H9 (cell line): Measurements from ENCODE around the gene PLCH1. TPM values are rescaled to one million over a fixed set of nuclear protein-coding genes. Genes with fewer than 3 reads are reported as not detected.

Experiments used
- DNase-seq: peaks from one replicate; pipeline ENCODE4 v3.0.0-alpha.2; 2017
- H2AFZ ChIP-seq: one replicate; pipeline ENCODE4 v1.6.1; 2013; ENCODE audit warnings: mild to moderate bottlenecking, low read length, control low read depth, moderate library complexity
- H2AK5ac ChIP-seq: 2 replicates; pipeline ENCODE4 v1.6.1; 2013; ENCODE audit warnings: low read length, control low read depth, mixed read lengths; ENCODE audit not compliant: insufficient read length
- H2BK120ac ChIP-seq: one replicate; pipeline ENCODE4 v1.6.1; 2013; ENCODE audit warnings: low read depth, mild to moderate bottlenecking, low read length, control low read depth, inconsistent platforms; ENCODE audit not compliant: poor library complexity, severe bottlenecking
- H2BK12ac ChIP-seq: 2 replicates; pipeline ENCODE4 v1.6.1; 2013; ENCODE audit warnings: low read length, control low read depth, mixed read lengths, low read depth; ENCODE audit not compliant: insufficient read length
- H2BK15ac ChIP-seq: 2 replicates; pipeline ENCODE4 v1.6.1; 2013; ENCODE audit warnings: low read depth, low read length, control low read depth
- H2BK20ac ChIP-seq: one replicate; pipeline ENCODE4 v1.6.1; 2013; ENCODE audit warnings: low read depth, mild to moderate bottlenecking, low read length, control low read depth, inconsistent platforms; ENCODE audit not compliant: poor library complexity, severe bottlenecking
- H2BK5ac ChIP-seq: 2 replicates; pipeline ENCODE4 v1.6.1; 2013; ENCODE audit warnings: low read length, control low read depth, mixed read lengths; ENCODE audit not compliant: insufficient read length
- H3K14ac ChIP-seq: 2 replicates; pipeline ENCODE4 v1.6.1; 2013; ENCODE audit warnings: low read length, control low read depth; ENCODE audit not compliant: insufficient read depth
- H3K18ac ChIP-seq: 2 replicates; pipeline ENCODE4 v1.6.1; 2013; ENCODE audit warnings: low read depth, mild to moderate bottlenecking, mixed read lengths, low read length, control low read depth; ENCODE audit not compliant: insufficient read length
- H3K23ac ChIP-seq: 2 replicates; pipeline ENCODE4 v1.6.1; 2013; ENCODE audit warnings: low read length, control low read depth, mixed read lengths, low read depth; ENCODE audit not compliant: insufficient read length
- H3K23me2 ChIP-seq: 2 replicates; pipeline ENCODE4 v1.6.1; 2013; ENCODE audit warnings: low read depth, mild to moderate bottlenecking, mixed read lengths, low read length, control low read depth; ENCODE audit not compliant: insufficient read length, poor library complexity, severe bottlenecking
- H3K27ac ChIP-seq: 2 replicates; pipeline ENCODE4 v1.5.1; 2013; ENCODE audit warnings: low read length, control low read depth, mixed read lengths, low read depth; ENCODE audit not compliant: insufficient read length
- H3K27me3 ChIP-seq: 2 replicates; pipeline ENCODE4 v1.6.1; 2013; ENCODE audit warnings: low read length, control low read depth, inconsistent platforms; ENCODE audit not compliant: insufficient read depth
- H3K4ac ChIP-seq: 2 replicates; pipeline ENCODE4 v1.6.1; 2013; ENCODE audit warnings: low read depth, mild to moderate bottlenecking, control low read depth, inconsistent platforms, low read length, moderate library complexity
- H3K4me1 ChIP-seq: 2 replicates; pipeline ENCODE4 v1.6.1; 2013; ENCODE audit warnings: low read length, control low read depth, inconsistent platforms; ENCODE audit not compliant: insufficient read depth
- H3K4me2 ChIP-seq: 2 replicates; pipeline ENCODE4 v1.6.1; 2013; ENCODE audit warnings: low read length, control low read depth, mixed read lengths; ENCODE audit not compliant: insufficient read length, insufficient read depth
- H3K56ac ChIP-seq: 2 replicates; pipeline ENCODE4 v1.6.1; 2013; ENCODE audit warnings: low read depth, mild to moderate bottlenecking, mixed read lengths, low read length, control low read depth; ENCODE audit not compliant: insufficient read length
- H3K79me1 ChIP-seq: 2 replicates; pipeline ENCODE4 v1.6.1; 2013; ENCODE audit warnings: low read depth, mild to moderate bottlenecking, moderate library complexity, low read length, control low read depth, inconsistent platforms; ENCODE audit not compliant: insufficient read depth, poor library complexity, severe bottlenecking
- H3K79me2 ChIP-seq: 2 replicates; pipeline ENCODE4 v1.6.1; 2013; ENCODE audit warnings: low read length, control low read depth, inconsistent platforms; ENCODE audit not compliant: insufficient read depth
- H3K9ac ChIP-seq: 2 replicates; pipeline ENCODE4 v1.6.1; 2013; ENCODE audit warnings: low read length, control low read depth, mixed read lengths; ENCODE audit not compliant: insufficient read length; ENCODE audit errors: extremely low read depth
- H3K9me3 ChIP-seq: one replicate; pipeline ENCODE4 v1.6.1; 2013; ENCODE audit warnings: low read depth, low read length, inconsistent platforms; ENCODE audit not compliant: control insufficient read depth
- H3T11ph ChIP-seq: one replicate; pipeline ENCODE4 v1.6.1; 2013; ENCODE audit warnings: mild to moderate bottlenecking, low read length, control low read depth, inconsistent platforms
- H4K20me1 ChIP-seq: one replicate; pipeline ENCODE4 v1.6.1; 2013; ENCODE audit not compliant: control insufficient read depth, insufficient read length, insufficient read depth
- H4K5ac ChIP-seq: 2 replicates; pipeline ENCODE4 v1.6.1; 2013; ENCODE audit warnings: low read depth, mild to moderate bottlenecking, mixed read lengths, low read length, control low read depth; ENCODE audit not compliant: insufficient read length
- H4K8ac ChIP-seq: replicated peaks from 2 replicates; pipeline ENCODE4 v1.6.1; 2013; ENCODE audit warnings: low read length, control low read depth, mixed read lengths, low read depth; ENCODE audit not compliant: insufficient read length
- H4K91ac ChIP-seq: 2 replicates; pipeline ENCODE4 v1.6.1; 2013; ENCODE audit warnings: low read depth, mild to moderate bottlenecking, moderate library complexity, mixed read lengths, low read length, control low read depth; ENCODE audit not compliant: insufficient read length
- H3K27ac Mint-ChIP-seq, 3 experiments: 2 replicates in 2 of 3; 3 replicates in 1 of 3; pipeline ENCODE4 v1.8.0; 2020 to 2021; ENCODE audit warnings: mixed read lengths in 3 of 3, mild to moderate bottlenecking in 1 of 3, moderate library complexity in 1 of 3
- H3K27me3 Mint-ChIP-seq: 2 replicates; pipeline ENCODE4 v1.8.0; 2021; ENCODE audit warnings: low read depth, mild to moderate bottlenecking, moderate library complexity, mixed read lengths
- H3K36me3 Mint-ChIP-seq, 3 experiments: 2 replicates in 2 of 3; 3 replicates in 1 of 3; pipeline ENCODE4 v1.8.0; 2020 to 2021; ENCODE audit warnings: low read depth in 3 of 3, mixed read lengths in 3 of 3; ENCODE audit not compliant: insufficient read depth in 1 of 3
- H3K4me1 Mint-ChIP-seq, 2 experiments: 2 replicates each; pipeline ENCODE4 v1.8.0; 2020; ENCODE audit warnings: mixed read lengths in 2 of 2
- H3K4me3 Mint-ChIP-seq, 2 experiments: 2 replicates in 1 of 2; 3 replicates in 1 of 2; pipeline ENCODE4 v1.8.0; 2020 to 2021; ENCODE audit warnings: mild to moderate bottlenecking in 2 of 2, mixed read lengths in 2 of 2, moderate library complexity in 1 of 2
- H3K9me3 Mint-ChIP-seq, 2 experiments: 2 replicates in 1 of 2; 3 replicates in 1 of 2; pipeline ENCODE4 v1.8.0; 2020; ENCODE audit warnings: mild to moderate bottlenecking in 2 of 2, mixed read lengths in 2 of 2, moderate library complexity in 1 of 2
- CTCF ChIP-seq: fragments of 200-600 bp; sonication (generic); conservative IDR thresholded peaks from 3 replicates; pipeline ENCODE4 v1.8.0; 2021; ENCODE audit warnings: antibody characterized with exemption, mild to moderate bottlenecking
- WGBS: extraction: QIAGEN DNeasy Blood & Tissue Kit; methylation state at CpG from one replicate; pipeline ENCODE4 v1.1.7; 2013; ENCODE audit warnings: missing lambda C conversion rate, low lambda C conversion rate, mixed read lengths; ENCODE audit not compliant: insufficient read length; ENCODE audit errors: extremely low coverage; 5-methylcytosine and 5-hydroxymethylcytosine counted together
- total RNA-seq: library from RNA; stranded (reverse); gene quantifications from 2 replicates; pipeline ENCODE4 v1.2.1, GENCODE V29; 2021

The PLCH1 gene
- total RNA-seq, 1 experiment from 2014 or later, result 19.0 TPM

DNA sequence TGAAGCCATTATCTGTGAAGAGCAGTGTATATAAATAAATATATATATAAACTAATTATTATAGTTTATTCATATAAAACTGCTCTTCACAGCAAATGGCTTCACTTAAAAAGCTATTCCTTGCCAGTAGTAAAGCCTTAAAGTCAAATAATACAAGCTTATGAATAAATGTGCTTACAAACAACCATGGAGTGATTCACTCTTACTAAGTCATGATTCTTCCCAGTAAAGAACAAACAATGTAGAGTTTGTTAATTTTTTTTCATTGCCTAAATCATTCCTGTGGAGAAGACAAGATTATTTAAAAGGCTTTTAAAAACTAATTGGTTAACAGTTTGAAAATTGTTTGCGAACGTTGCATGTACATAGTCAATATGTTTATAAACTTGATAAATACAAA, 140.7 kb downstream of the PLCH1 start:
- Mint-ChIP-seq H3K4me3 (no peak overlapping the region), H3K36me3 (peaks cover 0 to 1% (median 0%) of the 10 kb centered on the region in 3 experiments; a peak in 2 of 7 replicates), H3K4me1 (peaks cover 31 to 42% of the 10 kb centered on the region in 2 experiments), H3K27me3 (no peaks in the 10 kb centered on the region), H3K27ac (no peak overlapping the region), H3K9me3 (no peaks in the 10 kb centered on the region)
- Histone ChIP-seq H3K14ac (no peak overlapping the region), H3K27ac (no peak overlapping the region), H4K8ac (no peak overlapping the region), H4K91ac (no peak overlapping the region), H2BK15ac (no peak overlapping the region), H3K18ac (no peak overlapping the region), H2BK120ac (no peak overlapping the region), H3K79me1 (no peaks in the 10 kb centered on the region), H3T11ph (no peak overlapping the region), H3K4me1 (no peaks in the 10 kb centered on the region), H3K23me2 (no peaks in the 10 kb centered on the region), H3K79me2 (0 out of 2 replicates have a peak, but pooled peaks cover 2% of the 10 kb centered on the region), H2BK5ac (no peak overlapping the region), H3K4me2 (no peak overlapping the region), H4K20me1 (no peaks in the 10 kb centered on the region), H2AK5ac (no peak overlapping the region), H3K27me3 (no peaks in the 10 kb centered on the region), H2BK20ac (no peak overlapping the region), H3K9ac (no peak overlapping the region), H3K9me3 (no peaks in the 10 kb centered on the region), H3K4ac (no peak overlapping the region), H4K5ac (no peak overlapping the region), H3K23ac (no peak overlapping the region), H2AFZ (no peak overlapping the region), H3K56ac (no peak overlapping the region), H2BK12ac (no peak overlapping the region)
- no peak for DNase-seq
- no CpG with 5 or more reads among the region's 2 CpGs for WGBS
- TF ChIP-seq CTCF, result no peak
